ENCODE measurements around the gene DRAXIN.

- no peak for TF ChIP-seq CTCF (IDR thresholded peaks at IDR 0.05 in 4 of 5, conservative IDR thresholded peaks at IDR 0.05 in 1 of 5)
- no peak for TF ChIP-seq POLR2A (IDR thresholded peaks at IDR 0.05)
Observed at GRCh38 chr1:11761285-11761684, 69.8 kb downstream of the DRAXIN start.
